K562 (cell line): ENCODE measurements around the gene PHYKPL.

Source experiments
- BHLHE40 ChIP-seq: IDR thresholded peaks from 2 replicates; pipeline ENCODE4 v1.6.1; 2011; ENCODE audit warnings: low read length, improper control_type of control experiment
- CBX1 ChIP-seq: sonication (generic); IDR thresholded peaks from 2 replicates; pipeline ENCODE4 v1.6.1; 2016; ENCODE audit warnings: antibody characterized with exemption, low read depth, mild to moderate bottlenecking
- POLR2AphosphoS5 ChIP-seq: IDR thresholded peaks from 2 replicates; pipeline ENCODE4 v1.6.1; 2011; ENCODE audit warnings: mild to moderate bottlenecking, low read depth, low read length, moderate library complexity; ENCODE audit not compliant: control insufficient read depth, insufficient read depth
- RBBP5 ChIP-seq: fragments of 200-600 bp; sonication (generic); IDR thresholded peaks from 2 replicates; pipeline ENCODE4 v1.6.1; 2012; ENCODE audit warnings: borderline replicate concordance, mild to moderate bottlenecking, low read length, control low read depth, inconsistent platforms; ENCODE audit not compliant: insufficient read depth, poor library complexity, severe bottlenecking
- ZNF184 ChIP-seq: sonication (generic); formaldehyde crosslinking; IDR thresholded peaks from 2 replicates; pipeline ENCODE4 v1.5.0; 2020; ENCODE audit warnings: missing genetic modification reagents

- TF ChIP-seq POLR2AphosphoS5 (no peak), CBX1 (no peak), RBBP5 (no peak), BHLHE40 (peak; percentile 88), ZNF184 (CRISPR knock-in tag) (no peak)
These were observed 4.1 kb upstream of the PHYKPL start for GRCh38 chr5:178236679-178237078.
